ENCODE data around the gene DDAH1.
A peak's percentile ranks its signal among the peaks of the same experiment; 100 is the strongest.
"Not testable (repeated sequence)": the region's sequence is repeated elsewhere in the genome, so short reads cannot be mapped to it uniquely, and the experiment has no call there.

Gene DDAH1

GRCh38 chr1:85465099-85465785 is at the start of gene DDAH1:
Gene DDAH1 (minus strand): TSS chr1:85465159. CDS start chr1:85465045, 114 bp downstream.
- DNase-seq, result peak; percentile 3

- not testable (repeated sequence) for DNase-seq
Observed at GRCh38 chr1:85513998-85514397, 49.0 kb upstream of the DDAH1 start.

GRCh38 chr1:85504417-85504816 is 39.5 kb upstream of the DDAH1 start:
- DNase-seq, result no peak

- peak; percentile 37 for DNase-seq
Observed at GRCh38 chr1:85502625-85503083, 37.7 kb upstream of the DDAH1 start.

- no peak for DNase-seq
Observed at GRCh38 chr1:85502171-85502570, 37.2 kb upstream of the DDAH1 start.

- DNase-seq, result no peak
Observed at GRCh38 chr1:85501355-85501898, 36.5 kb upstream of the DDAH1 start.

GRCh38 chr1:85496941-85497582 is 32.1 kb upstream of the DDAH1 start:
- DNase-seq, result no peak

GRCh38 chr1:85495556-85495955 is 30.6 kb upstream of the DDAH1 start:
- no peak for DNase-seq

GRCh38 chr1:85494904-85495266 is 29.9 kb upstream of the DDAH1 start:
- no peak for DNase-seq

- no peak for DNase-seq
Observed at GRCh38 chr1:85494074-85494903, 29.3 kb upstream of the DDAH1 start.

- no peak for DNase-seq
Observed at GRCh38 chr1:85490270-85490985, 25.5 kb upstream of the DDAH1 start.

GRCh38 chr1:85488126-85488525 is 23.2 kb upstream of the DDAH1 start:
- DNase-seq, result no peak

- DNase-seq, result no peak
Observed at GRCh38 chr1:85485516-85485915, 20.6 kb upstream of the DDAH1 start.

GRCh38 chr1:85484716-85485115 is 19.8 kb upstream of the DDAH1 start:
- no peak for DNase-seq

GRCh38 chr1:85484264-85484663 is 19.3 kb upstream of the DDAH1 start:
- no peak for DNase-seq

GRCh38 chr1:85481688-85482087 is 16.7 kb upstream of the DDAH1 start:
- DNase-seq, result no peak

GRCh38 chr1:85480566-85480965 is 15.6 kb upstream of the DDAH1 start:
- no peak for DNase-seq

- DNase-seq, result no peak
Observed at GRCh38 chr1:85479491-85479890, 14.5 kb upstream of the DDAH1 start.

- no peak for DNase-seq
Observed at GRCh38 chr1:85478366-85478765, 13.4 kb upstream of the DDAH1 start.

GRCh38 chr1:85475055-85475454 is 10.1 kb upstream of the DDAH1 start:
- no peak for DNase-seq

- no peak for DNase-seq
Observed at GRCh38 chr1:85473390-85473789, 8.4 kb upstream of the DDAH1 start.

- DNase-seq, result no peak
Observed at GRCh38 chr1:85471558-85471957, 6.6 kb upstream of the DDAH1 start.

- DNase-seq, result not testable (repeated sequence)
Observed at GRCh38 chr1:85470130-85470529, 5.2 kb upstream of the DDAH1 start.
